Endothelial cell of umbilical vein (primary cell): ENCODE measurements around the gene SMPDL3B. TPM values are rescaled to one million over a fixed set of nuclear protein-coding genes. Genes with fewer than 3 reads are reported as not detected.

Experiments used
- BruUV-seq: library from RNA; stranded (reverse); fragments of 400-500 nt; replicated peaks from 2 replicates; lab custom pipeline; 2021; lab: Mats Ljungman, UMichigan
- CTCF ChIA-PET: fragments of 300-600, 350-600 bp; sonication (Branson Sonifier 250); formaldehyde crosslinking; loops from one replicate; lab custom pipeline; 2021; ENCODE audit warnings: antibody characterized with exemption, inconsistent platforms; lab: Charles Lee
- POLR2A ChIA-PET: fragments of 300-600, 350-600 bp; sonication (Branson Sonifier 250); formaldehyde crosslinking; loops from one replicate; lab custom pipeline; 2021; ENCODE audit warnings: antibody characterized with exemption, inconsistent platforms; lab: Charles Lee
- DNase-seq: peaks from one replicate; pipeline ENCODE4 v3.0.0-alpha.2; 2011; ENCODE audit warnings: low read depth, low spot score
- FAIRE-seq: peaks from 2 replicates; lab custom pipeline; 2011; peaks lifted over from hg19 to GRCh38; lab: Jason Lieb, UNC
- H2AFZ ChIP-seq: 2 replicates; pipeline ENCODE4 v1.6.0; 2012; ENCODE audit warnings: low read depth, low read length, control low read depth, inconsistent platforms
- H3K27ac ChIP-seq: 2 replicates; pipeline ENCODE4 v1.5.1; 2011; ENCODE audit warnings: low read depth, mild to moderate bottlenecking, control low read depth, low read length, moderate library complexity; ENCODE audit not compliant: insufficient read depth
- H3K27me3 ChIP-seq, 2 experiments: 2 replicates each; pipeline versions ENCODE4 v1.6.0 to v1.6.1; 2011; ENCODE audit warnings: low read length in 2 of 2, mixed read lengths in 1 of 2; ENCODE audit not compliant: control insufficient read depth in 2 of 2, insufficient read depth in 2 of 2
- H3K36me3 ChIP-seq, 2 experiments: 2 replicates in 1 of 2; 3 replicates in 1 of 2; pipeline ENCODE4 v1.5.1; 2011; ENCODE audit warnings: low read length in 2 of 2, mild to moderate bottlenecking in 1 of 2, moderate library complexity in 1 of 2; ENCODE audit not compliant: control insufficient read depth in 2 of 2, insufficient read depth in 2 of 2; ENCODE audit errors: extremely low read depth in 1 of 2
- H3K4me1 ChIP-seq: 3 replicates; pipeline ENCODE4 v1.5.1; 2011; ENCODE audit warnings: mild to moderate bottlenecking, low read length; ENCODE audit not compliant: control insufficient read depth, insufficient read depth; ENCODE audit errors: extremely low read depth
- H3K4me2 ChIP-seq: 2 replicates; pipeline ENCODE4 v1.6.1; 2011; ENCODE audit warnings: low read length, control low read depth, mixed read lengths; ENCODE audit not compliant: insufficient read depth
- H3K4me3 ChIP-seq, 3 experiments: fragments of 200-600 bp in 1 of 3; sonication (generic), shearing (Covaris generic) in 1 of 3; replicated peaks in 1 of 3; 2 replicates each; pipeline ENCODE4 v1.5.1; 2011 to 2016; ENCODE audit warnings: control low read depth in 3 of 3, low read length in 3 of 3, mild to moderate bottlenecking in 2 of 3, inconsistent platforms in 1 of 3, low read depth in 1 of 3, moderate library complexity in 1 of 3; ENCODE audit not compliant: insufficient read depth in 1 of 3
- H3K79me2 ChIP-seq: 2 replicates; pipeline ENCODE4 v1.6.0; 2012; ENCODE audit warnings: low read length, inconsistent platforms; ENCODE audit not compliant: control insufficient read depth, insufficient read depth
- H3K9ac ChIP-seq: replicated peaks from 2 replicates; pipeline ENCODE3; 2011; ENCODE audit warnings: low read length, control low read depth; ENCODE audit not compliant: insufficient read depth; ENCODE audit errors: extremely low read depth
- H3K9me1 ChIP-seq: replicated peaks from 3 replicates; pipeline ENCODE4 v1.6.0; 2011; ENCODE audit warnings: mild to moderate bottlenecking, low read length; ENCODE audit not compliant: control insufficient read depth, insufficient read depth; ENCODE audit errors: extremely low read depth
- H3K9me3 ChIP-seq: replicated peaks from 2 replicates; pipeline ENCODE4 v1.5.1; 2012; ENCODE audit warnings: low read length, inconsistent platforms; ENCODE audit not compliant: control insufficient read depth, insufficient read depth
- H4K20me1 ChIP-seq: replicated peaks from 2 replicates; pipeline ENCODE3; 2011; ENCODE audit warnings: mild to moderate bottlenecking, low read length; ENCODE audit not compliant: control insufficient read depth, insufficient read depth; ENCODE audit errors: extremely low read depth
- CTCF ChIP-seq, 2 donors: IDR thresholded peaks; 1 replicate in 1 of 2; 2 replicates in 1 of 2; pipeline ENCODE4 v1.5.1; 2011; ENCODE audit warnings: low read length in 2 of 2, mild to moderate bottlenecking in 2 of 2, moderate library complexity in 2 of 2, control low read depth in 1 of 2, inconsistent platforms in 1 of 2, low read depth in 1 of 2; ENCODE audit not compliant: insufficient read depth in 1 of 2; ENCODE audit errors: extremely low read depth in 1 of 2
- EZH2 ChIP-seq: IDR thresholded peaks from 2 replicates; pipeline ENCODE4 v1.6.1; 2012; ENCODE audit warnings: borderline replicate concordance, low read depth, mild to moderate bottlenecking, moderate library complexity, low read length, inconsistent platforms; ENCODE audit not compliant: severe bottlenecking
- FOS ChIP-seq: IDR thresholded peaks from 2 replicates; pipeline ENCODE4 v1.6.1; 2011; ENCODE audit warnings: mild to moderate bottlenecking, low read length, moderate library complexity, borderline replicate concordance; ENCODE audit not compliant: insufficient read depth
- GATA2 ChIP-seq: IDR thresholded peaks from 2 replicates; pipeline ENCODE4 v1.7.0; 2011; ENCODE audit warnings: low read depth, mild to moderate bottlenecking, moderate library complexity, mixed read lengths, low read length; ENCODE audit not compliant: insufficient read length, insufficient read depth
- JUN ChIP-seq: IDR thresholded peaks from 2 replicates; pipeline ENCODE4 v1.6.1; 2011; ENCODE audit warnings: borderline replicate concordance, low read depth; ENCODE audit not compliant: insufficient read length, insufficient read depth
- MAX ChIP-seq: IDR thresholded peaks from 2 replicates; pipeline ENCODE4 v1.6.1; 2011; ENCODE audit not compliant: insufficient read depth, insufficient read length
- MYC ChIP-seq: IDR thresholded peaks from one replicate; pipeline ENCODE4 v1.6.1; 2011; ENCODE audit warnings: mild to moderate bottlenecking, low read depth, low read length
- POLR2A ChIP-seq: IDR thresholded peaks from 2 replicates; pipeline ENCODE4 v1.6.1; 2012; ENCODE audit warnings: low read depth, mild to moderate bottlenecking, control low read depth, low read length
- POLR2AphosphoS5 ChIP-seq: IDR thresholded peaks from 2 replicates; pipeline ENCODE4 v1.6.1; 2012; ENCODE audit warnings: low read depth, mild to moderate bottlenecking, control low read depth, low read length, moderate library complexity; ENCODE audit not compliant: insufficient read depth
- dilution Hi-C: fragments of 300-500 bp; cut with MboI; formaldehyde crosslinking; loops from one replicate; pipeline ENCODE4 v1.15.0; 2019; ENCODE audit warnings: low sequenced_read_pairs; ENCODE audit not compliant: extremely low pct_ligation_motif_present
- intact Hi-C: fragments of 100-400 bp; cut with micrococcal nuclease; formaldehyde crosslinking; loops from one replicate; pipeline ENCODE4 v1.10.0; 2022
- polyA plus RNA-seq, 4 experiments: library from polyadenylated mRNA; depleted of rRNA in 3 of 4; stranded (reverse) in 3 of 4; unstranded in 1 of 4; fragments of >200 nt; gene quantifications; 2 replicates each; pipeline versions ENCODE4 v1.2.1 to v1.2.3, GENCODE V29; 2011 to 2012; ENCODE audit warnings: missing spikeins in 1 of 4
- total RNA-seq: library from RNA; stranded (reverse); gene quantifications from 2 replicates; pipeline ENCODE4 v1.2.3, GENCODE V29; 2021

SMPDL3B gene
- total and polyA plus RNA-seq, 2 donors (not counting 3 experiments of a cell fraction or from before 2014, with no cell fraction given) = 1.3 TPM; not detected in 1

GRCh38 chr1:27960762-27961645 is 26.2 kb downstream of the SMPDL3B start:
- intact Hi-C loops = loop anchor here (1.0 kb wide), 1 partner anchor 103 kb away; no protein-coding TSS in a partner anchor
- no peaks in the 10 kb centered on the region for H3K27me3 ChIP-seq
- no peak overlapping the region for H3K4me3 ChIP-seq
- no peaks in the 10 kb centered on the region for H3K9me3 ChIP-seq
- POLR2A ChIA-PET = no interaction called here
- peaks cover 0 to 7% of the 10 kb centered on the region in 2 experiments for H3K36me3 ChIP-seq
- CTCF ChIA-PET = interaction anchor here (1.0 to 2.2 kb wide), 6 partner anchors 8 to 103 kb away, joined by 3 to 9 read pairs (median 4); no protein-coding TSS in a partner anchor
- no peak overlapping the region for H3K9ac ChIP-seq
- no peaks in the 10 kb centered on the region for H3K79me2 ChIP-seq
- dilution Hi-C loops = no loop called here
- no peak overlapping the region for H3K27ac ChIP-seq
- H3K9me1 ChIP-seq = no peaks in the 10 kb centered on the region
- BruUV-seq = no TSS peak
- FAIRE-seq = no peak
- DNase-seq = peak; percentile 22
- H4K20me1 ChIP-seq = no peaks in the 10 kb centered on the region
- peak; percentile 32 for TF ChIP-seq FOS
- TF ChIP-seq EZH2 = no peak
- H3K4me2 ChIP-seq = peak overlapping the region; percentile 88
- H3K4me1 ChIP-seq = peaks cover 18% of the 10 kb centered on the region
- no peak overlapping the region for H2AFZ ChIP-seq

DNA sequence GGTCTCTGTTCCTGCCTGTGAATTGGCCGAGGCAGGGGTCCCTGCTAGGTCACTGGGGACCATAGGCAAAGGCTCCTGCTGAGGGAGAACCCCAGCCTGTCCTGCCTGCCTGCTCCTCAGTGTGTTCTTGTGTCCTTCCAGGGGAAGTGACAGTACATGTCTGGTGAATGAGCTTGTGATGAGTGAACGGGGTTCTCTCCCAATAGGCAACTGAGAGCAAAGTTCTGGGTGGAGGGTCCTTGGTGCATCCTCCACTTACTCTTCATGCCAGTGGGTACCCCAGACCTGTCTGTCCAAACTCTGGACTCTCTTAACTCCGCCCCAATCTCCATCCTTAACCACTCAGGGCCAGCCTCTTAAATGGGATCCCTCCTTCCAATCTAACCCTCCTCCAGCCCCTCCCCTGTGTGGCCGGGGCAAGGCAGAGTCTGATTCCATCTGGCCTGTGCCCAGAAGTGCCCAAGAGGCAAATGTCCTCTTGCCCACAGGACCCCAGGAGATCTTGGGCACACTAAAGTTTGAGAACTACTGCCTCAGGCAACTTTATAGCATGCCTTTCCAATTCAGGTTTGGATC is 26.9 kb downstream of the SMPDL3B start:
- Histone ChIP-seq H3K27ac (no peak overlapping the region), H2AFZ (no peak overlapping the region), H3K9me1 (no peaks in the 10 kb centered on the region), H4K20me1 (no peaks in the 10 kb centered on the region), H3K9ac (no peak overlapping the region), H3K36me3 (peaks cover 0 to 10% of the 10 kb centered on the region in 2 experiments), H3K79me2 (no peaks in the 10 kb centered on the region), H3K9me3 (no peaks in the 10 kb centered on the region), H3K4me2 (no peak overlapping the region), H3K4me1 (peaks cover 18% of the 10 kb centered on the region), H3K27me3 (no peaks in the 10 kb centered on the region), H3K4me3 (no peak overlapping the region)
- BruUV-seq = no TSS peak
- intact Hi-C loops (no loop called here), dilution Hi-C loops (no loop called here)
- CTCF ChIA-PET = interaction anchor here (1.0 to 2.2 kb wide), 6 partner anchors 9 to 104 kb away, joined by 3 to 9 read pairs (median 4); no protein-coding TSS in a partner anchor
- TF ChIP-seq FOS = no peak
- TF ChIP-seq GATA2 = no peak
- TF ChIP-seq JUN = no peak
- TF ChIP-seq POLR2A = no peak
- no peak for TF ChIP-seq CTCF (IDR thresholded peaks at IDR 0.05; ENCODE audit: extremely low read depth in 1 of 2, insufficient read depth in 1 of 2, low read depth in 1 of 2, low read length in 2 of 2)
- TF ChIP-seq MYC = no peak
- no peak for TF ChIP-seq MAX
- no peak for TF ChIP-seq EZH2
- TF ChIP-seq POLR2AphosphoS5 = no peak
- DNase-seq (no peak), FAIRE-seq (peak; percentile 68)
- POLR2A ChIA-PET = no interaction called here
